HG02973 (cell line): ENCODE data around the gene ARIH2.

Source experiments
- ATAC-seq: cut with Tn5 transposase; IDR thresholded peaks from one replicate; pipeline ENCODE4 v1.9.1; 2021; ENCODE audit warnings: moderate library complexity; ENCODE audit not compliant: unreplicated experiment

ARIH2 gene

GRCh38 chr3:49017971-49018706 lies 99.5 kb downstream of the ARIH2 start, which contains the start of gene DALRD3:
Gene DALRD3, minus strand, starts transcription at chr3:49018580. Its CDS starts 16 bp downstream, at chr3:49018564.
- no peak for ATAC-seq

- no peak for ATAC-seq
These were observed 100.0 kb downstream of the ARIH2 start for GRCh38 chr3:49018707-49019006.

GRCh38 chr3:49019941-49020329 lies 101.3 kb downstream of the ARIH2 start:
- ATAC-seq: no peak

GRCh38 chr3:49020330-49021212 lies 101.9 kb downstream of the ARIH2 start:
- peak; percentile 2 for ATAC-seq

- ATAC-seq: peak; percentile 42
These were observed 102.7 kb downstream of the ARIH2 start for GRCh38 chr3:49021213-49021812.

- ATAC-seq: peak; percentile 52
These were observed 103.4 kb downstream of the ARIH2 start, which contains the start of gene NDUFAF3 for GRCh38 chr3:49021813-49022687. Gene NDUFAF3, plus strand, starts transcription at chr3:49022121. Its CDS starts 24 bp downstream, at chr3:49022145.

- no peak for ATAC-seq
These were observed 104.1 kb downstream of the ARIH2 start for GRCh38 chr3:49022688-49023171.

GRCh38 chr3:49023775-49024174 lies 105.1 kb downstream of the ARIH2 start:
- ATAC-seq: no peak

GRCh38 chr3:49024449-49024848 lies 105.8 kb downstream of the ARIH2 start:
- no peak for ATAC-seq

GRCh38 chr3:49025005-49025792 lies 106.6 kb downstream of the ARIH2 start:
- no peak for ATAC-seq

GRCh38 chr3:49025793-49026520 lies 107.3 kb downstream of the ARIH2 start:
- ATAC-seq: no peak

- no peak for ATAC-seq
These were observed 107.9 kb downstream of the ARIH2 start for GRCh38 chr3:49026536-49026935.

- ATAC-seq: no peak
These were observed 109.0 kb downstream of the ARIH2 start for GRCh38 chr3:49027634-49028033.

GRCh38 chr3:49028298-49028672 lies 109.6 kb downstream of the ARIH2 start:
- no peak for ATAC-seq

GRCh38 chr3:49028673-49029562 lies 110.3 kb downstream of the ARIH2 start, which contains the start of gene IMPDH2:
Gene IMPDH2, minus strand, starts transcription at chr3:49029398. Its CDS starts 48 bp downstream, at chr3:49029350.
- ATAC-seq: peak; percentile 80

GRCh38 chr3:49029563-49029884 lies 110.9 kb downstream of the ARIH2 start:
- ATAC-seq: no peak

- ATAC-seq: no peak
These were observed 111.7 kb downstream of the ARIH2 start for GRCh38 chr3:49030321-49030720.

GRCh38 chr3:49032646-49033304 lies 114.1 kb downstream of the ARIH2 start:
- ATAC-seq: no peak
